GM12878 (cell line): ENCODE measurements around the gene PHC2.

ENCODE experiments used
- BHLHE40 ChIP-seq, 2 experiments: fragments of 450-650 bp in 1 of 2; IDR thresholded peaks; 2 replicates each; pipeline ENCODE4 v1.6.1; 2011 to 2017; ENCODE audit warnings: low read depth in 2 of 2, borderline replicate concordance in 1 of 2, improper control_type of control experiment in 1 of 2, low read length in 1 of 2, mild to moderate bottlenecking in 1 of 2
- CTCF ChIP-seq, 3 experiments: IDR thresholded peaks in 2 of 3; conservative IDR thresholded peaks in 1 of 3; 2 replicates each; pipeline ENCODE4 v1.5.1; 2011; ENCODE audit warnings: low read depth in 3 of 3, low read length in 3 of 3, mild to moderate bottlenecking in 3 of 3, control low read depth in 2 of 3, moderate library complexity in 2 of 3, inconsistent platforms in 1 of 3, mixed read lengths in 1 of 3; ENCODE audit not compliant: control insufficient read depth in 2 of 3, insufficient read depth in 1 of 3; ENCODE audit errors: extremely low read depth in 1 of 3
- KDM1A ChIP-seq: fragments of 200-600 bp; sonication (generic); IDR thresholded peaks from 2 replicates; pipeline ENCODE4 v1.6.1; 2016; ENCODE audit warnings: borderline replicate concordance
- NRF1 ChIP-seq: conservative IDR thresholded peaks from 2 replicates; pipeline ENCODE4 v1.6.1; 2011; ENCODE audit warnings: mild to moderate bottlenecking, low read depth, low read length, improper control_type of control experiment
- PBX3 ChIP-seq: IDR thresholded peaks from 2 replicates; pipeline ENCODE4 v1.6.1; 2011; ENCODE audit warnings: mild to moderate bottlenecking, low read depth, low read length, moderate library complexity; ENCODE audit not compliant: insufficient replicate concordance
- POLR2A ChIP-seq: IDR thresholded peaks from 2 replicates; pipeline ENCODE4 v1.6.1; 2011; ENCODE audit warnings: low read depth, mild to moderate bottlenecking, low read length
- RAD21 ChIP-seq: IDR thresholded peaks from 2 replicates; pipeline ENCODE4 v1.6.1; 2011; ENCODE audit warnings: mild to moderate bottlenecking, low read depth, low read length, moderate library complexity; ENCODE audit not compliant: insufficient read depth
- RELA ChIP-seq: fragments of 450-650 bp; IDR thresholded peaks from 2 replicates; pipeline ENCODE4 v1.8.0; 2014; ENCODE audit warnings: borderline replicate concordance; ENCODE audit not compliant: partially characterized antibody
- ZNF274 ChIP-seq: IDR thresholded peaks from one replicate; pipeline ENCODE4 v1.8.0; 2011; ENCODE audit not compliant: insufficient read length, insufficient read depth

DNA sequence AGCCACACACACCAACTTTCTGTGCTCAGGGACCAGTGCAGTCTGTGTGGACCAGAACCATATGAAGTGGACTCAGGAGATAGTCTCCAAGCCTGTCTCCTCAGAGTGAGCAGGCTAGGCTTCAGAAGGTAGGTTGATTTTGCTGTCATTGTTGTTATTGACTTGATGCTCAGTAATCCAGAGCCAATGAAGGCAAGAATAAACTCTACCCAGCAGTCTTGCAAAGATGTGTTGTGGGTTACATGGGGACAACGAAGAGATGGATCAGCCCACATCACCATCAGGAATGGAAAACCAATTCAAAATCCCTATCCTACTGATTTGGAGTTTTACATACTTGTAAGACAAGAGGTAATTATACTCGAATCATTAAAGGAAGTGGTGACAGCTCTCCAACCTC lies 37.4 kb downstream of the PHC2 start:
- TF ChIP-seq BHLHE40 (IDR thresholded peaks at IDR 0.05; ENCODE audit: borderline replicate concordance in 1 of 2, low read depth in 2 of 2, low read length in 1 of 2): no peak
- TF ChIP-seq NRF1: no peak
- TF ChIP-seq CTCF (IDR thresholded peaks at IDR 0.05 in 2 of 3, conservative IDR thresholded peaks at IDR 0.05 in 1 of 3; ENCODE audit: control insufficient read depth in 2 of 3, extremely low read depth in 1 of 3, insufficient read depth in 1 of 3, low read depth in 3 of 3, low read length in 3 of 3): no peak
- TF ChIP-seq KDM1A: no peak
- no peak for TF ChIP-seq RAD21
- TF ChIP-seq ZNF274: no peak
- no peak for TF ChIP-seq PBX3
- TF ChIP-seq RELA: no peak
- no peak for TF ChIP-seq POLR2A
